GM12891 (cell line): ENCODE measurements around the gene ARHGEF12.

Experiments used
- DNase-seq: peaks from one replicate; pipeline ENCODE4 v3.0.0; 2011; ENCODE audit warnings: low spot score; ENCODE audit not compliant: insufficient read length
- FAIRE-seq: peaks from 2 replicates; lab custom pipeline; 2011; peaks lifted over from hg19 to GRCh38; lab: Jason Lieb, UNC
- PAX5 ChIP-seq: IDR thresholded peaks from 2 replicates; pipeline ENCODE4 v1.6.1; 2011; ENCODE audit warnings: low read length, moderate library complexity, mild to moderate bottlenecking; ENCODE audit not compliant: insufficient read depth, severe bottlenecking
- POLR2A ChIP-seq: IDR thresholded peaks from 2 replicates; pipeline ENCODE4 v1.6.1; 2011; ENCODE audit warnings: low read depth, low read length, control low read depth
- POLR2AphosphoS5 ChIP-seq: IDR thresholded peaks from 2 replicates; pipeline ENCODE4 v1.6.1; 2011; ENCODE audit warnings: low read depth, low read length, control low read depth
- POU2F2 ChIP-seq: IDR thresholded peaks from 2 replicates; pipeline ENCODE4 v1.6.1; 2011; ENCODE audit warnings: low read depth, mild to moderate bottlenecking, control low read depth, low read length, moderate library complexity
- SPI1 ChIP-seq: IDR thresholded peaks from 2 replicates; pipeline ENCODE4 v1.6.1; 2011; ENCODE audit warnings: low read depth, low read length, control low read depth
- TAF1 ChIP-seq: IDR thresholded peaks from 2 replicates; pipeline ENCODE4 v1.6.1; 2011; ENCODE audit warnings: low read depth, low read length, control low read depth

ARHGEF12 gene

DNA sequence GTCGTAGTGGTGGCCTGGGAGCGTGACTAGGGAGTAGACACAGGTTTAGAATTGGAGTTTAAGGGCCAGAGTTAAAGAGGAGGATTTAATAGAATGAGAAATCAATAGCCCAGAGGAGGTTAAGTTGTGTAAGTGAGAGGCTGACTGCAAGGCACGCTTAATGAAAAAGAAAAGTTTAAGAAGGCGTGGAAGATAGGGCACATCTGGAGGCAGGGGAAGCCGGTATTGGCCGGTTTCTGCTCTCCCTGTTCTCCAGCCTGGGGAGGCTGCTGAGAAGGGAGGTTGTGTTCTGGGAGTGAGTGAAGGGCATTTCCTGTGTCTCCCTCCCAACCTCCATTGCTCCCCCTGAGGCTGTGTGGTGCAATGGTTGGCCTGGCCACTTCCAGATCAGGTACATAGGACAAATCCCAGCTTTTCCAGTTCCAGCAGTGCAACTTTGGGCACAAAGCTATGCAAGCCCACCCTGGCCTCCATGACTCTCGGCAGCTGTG lies 181.6 kb downstream of the ARHGEF12 start:
- no peak for FAIRE-seq
- no peak for TF ChIP-seq POLR2A
- no peak for TF ChIP-seq TAF1
- no peak for TF ChIP-seq POLR2AphosphoS5
- TF ChIP-seq POU2F2 = no peak
- no peak for TF ChIP-seq PAX5
- TF ChIP-seq SPI1 = no peak
- DNase-seq = no peak

DNA sequence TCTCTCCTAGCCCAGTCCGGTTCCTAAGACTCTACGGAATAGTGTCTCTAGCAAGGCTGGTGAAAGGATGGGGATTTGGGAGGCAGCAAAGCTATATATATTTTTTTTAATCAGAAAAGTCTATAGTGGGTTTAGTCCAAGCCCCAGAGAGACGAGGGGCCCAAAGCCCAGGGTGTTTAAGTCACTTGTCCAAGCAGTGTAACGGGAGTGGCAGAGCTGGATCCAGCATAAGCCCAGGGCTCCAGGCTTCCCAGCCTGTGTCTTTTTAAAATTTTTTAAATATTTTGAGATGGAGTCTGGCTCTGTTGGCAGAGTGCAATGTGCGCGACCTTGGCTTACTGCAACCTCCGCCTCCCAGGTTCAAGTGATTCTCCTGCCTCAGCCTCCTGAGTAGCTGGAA lies 182.1 kb downstream of the ARHGEF12 start:
- FAIRE-seq (no peak), DNase-seq (no peak)
- no peak for TF ChIP-seq POLR2AphosphoS5
- no peak for TF ChIP-seq POU2F2
- TF ChIP-seq SPI1 = no peak
- TF ChIP-seq POLR2A = no peak
- TF ChIP-seq PAX5 = no peak
- no peak for TF ChIP-seq TAF1

- FAIRE-seq (no peak), DNase-seq (no peak)
- no peak for TF ChIP-seq SPI1
- TF ChIP-seq POLR2A = no peak
- no peak for TF ChIP-seq POU2F2
Observed at GRCh38 chr11:120519474-120519873, 183.3 kb downstream of the ARHGEF12 start.

DNA sequence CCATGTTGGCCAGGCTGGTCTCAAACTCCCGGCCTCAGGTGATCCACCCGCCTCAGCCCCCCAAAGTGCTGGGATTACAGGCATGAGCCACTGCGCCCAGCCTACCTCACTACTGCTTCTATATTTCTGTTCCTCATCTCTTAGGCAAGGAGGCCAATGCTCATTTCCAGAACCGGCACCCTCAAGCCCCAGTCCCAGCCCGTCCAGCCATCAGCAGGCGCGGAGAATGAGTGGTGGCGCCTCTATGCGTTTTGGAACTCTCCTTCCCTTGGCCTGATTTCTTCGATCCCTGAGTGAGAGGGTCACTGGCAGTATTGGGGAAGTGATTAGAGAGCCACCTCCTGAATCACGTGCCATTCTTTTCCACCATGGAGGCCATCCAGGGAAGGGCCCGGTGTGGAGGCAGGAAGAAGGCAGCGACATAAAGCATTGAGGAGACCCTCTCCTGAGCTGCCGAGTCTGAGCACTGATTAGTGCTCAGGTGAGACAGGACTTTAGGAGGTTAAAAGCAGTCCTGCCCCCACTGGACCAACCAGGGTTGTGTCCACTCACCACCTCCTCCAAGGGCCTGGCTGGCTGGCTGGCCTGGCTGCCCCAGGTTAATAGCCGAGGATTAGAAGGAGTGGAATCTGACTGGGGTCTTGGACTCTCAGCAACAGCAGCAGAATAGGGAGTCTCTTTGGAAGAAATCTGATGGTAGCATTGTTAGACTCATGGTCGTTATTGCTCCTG lies 184.0 kb downstream of the ARHGEF12 start:
- no peak for FAIRE-seq
- DNase-seq = no peak
- TF ChIP-seq TAF1 (no peak), SPI1 (no peak), POU2F2 (no peak), POLR2AphosphoS5 (no peak), POLR2A (no peak), PAX5 (no peak)

DNA sequence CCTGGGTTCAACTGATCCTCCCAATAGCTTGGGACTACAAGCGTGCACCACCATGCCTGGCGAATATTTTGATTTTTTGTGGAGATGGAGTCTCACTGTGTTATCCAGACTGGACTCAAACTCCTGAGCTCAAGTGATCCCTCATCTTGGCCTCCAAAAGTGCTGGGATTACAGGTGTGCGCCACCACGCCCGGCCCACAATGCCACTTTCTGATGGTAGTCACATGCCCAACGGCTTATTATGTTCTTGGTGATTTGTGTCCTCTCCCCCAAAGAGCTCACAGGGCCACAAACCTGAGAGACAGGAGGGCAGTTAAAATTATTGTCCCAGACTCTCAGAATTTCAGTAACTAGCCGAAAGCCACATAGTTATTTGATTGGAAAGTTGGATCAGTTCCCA lies 185.0 kb downstream of the ARHGEF12 start:
- DNase-seq (no peak), FAIRE-seq (no peak)
- TF ChIP-seq PAX5 = no peak
- TF ChIP-seq SPI1 = no peak
- TF ChIP-seq POLR2AphosphoS5 = no peak
- no peak for TF ChIP-seq POU2F2
- TF ChIP-seq TAF1 = no peak
- no peak for TF ChIP-seq POLR2A

- FAIRE-seq (no peak), DNase-seq (no peak)
- TF ChIP-seq PAX5 = no peak
- no peak for TF ChIP-seq SPI1
- no peak for TF ChIP-seq POLR2AphosphoS5
- no peak for TF ChIP-seq POU2F2
- no peak for TF ChIP-seq POLR2A
- TF ChIP-seq TAF1 = no peak
Observed at GRCh38 chr11:120522021-120522420, 185.8 kb downstream of the ARHGEF12 start.

GRCh38 chr11:120522736-120523135 lies 186.5 kb downstream of the ARHGEF12 start:
- DNase-seq (no peak), FAIRE-seq (no peak)
- TF ChIP-seq POU2F2 (no peak), PAX5 (no peak), TAF1 (no peak), POLR2A (no peak), POLR2AphosphoS5 (no peak), SPI1 (no peak)

DNA sequence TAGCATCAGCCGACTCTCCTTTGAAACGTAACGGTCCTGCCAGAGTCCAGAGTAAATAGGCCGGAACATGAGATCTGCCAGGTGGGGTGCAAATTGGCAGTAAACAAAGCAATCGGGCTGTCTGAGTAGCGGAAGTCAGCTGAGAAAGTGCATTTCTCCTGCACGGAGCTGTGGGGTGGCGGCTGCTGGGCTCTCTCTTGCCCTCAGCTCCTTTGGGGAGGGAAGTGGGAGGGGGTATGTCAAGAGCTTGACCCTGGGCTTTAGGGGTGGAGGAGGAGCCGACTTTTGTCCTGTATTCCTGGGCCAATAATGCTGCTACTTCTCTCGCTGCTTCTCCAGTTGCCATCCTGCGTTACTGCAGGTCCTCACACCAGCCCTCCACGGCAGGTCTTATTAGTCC lies 187.0 kb downstream of the ARHGEF12 start:
- no peak for TF ChIP-seq POU2F2
- TF ChIP-seq SPI1 = no peak
- TF ChIP-seq POLR2A = no peak
- no peak for TF ChIP-seq POLR2AphosphoS5
- TF ChIP-seq PAX5 = no peak
- TF ChIP-seq TAF1 = no peak
- FAIRE-seq (no peak), DNase-seq (no peak)

GRCh38 chr11:120524536-120525085 lies 188.4 kb downstream of the ARHGEF12 start:
- FAIRE-seq = no peak

More at GRCh38 chr11:120524536-120525085, 188.4 kb downstream of the ARHGEF12 start:
- TF ChIP-seq PAX5 = no peak
- TF ChIP-seq POLR2A = no peak
- no peak for TF ChIP-seq POLR2AphosphoS5
- TF ChIP-seq POU2F2 = no peak
- TF ChIP-seq SPI1 = no peak
- TF ChIP-seq TAF1 = no peak
- no peak for DNase-seq
